22Rv1 (cell line): ENCODE measurements around the gene PLCB3.

Experiments
- CTCF ChIP-seq: fragments of 450-650 bp; IDR thresholded peaks from 2 replicates; pipeline ENCODE4 v1.5.1; 2017; ENCODE audit warnings: mild to moderate bottlenecking
- ZFX ChIP-seq: fragments of 450-650 bp; IDR thresholded peaks from 2 replicates; pipeline ENCODE4 v1.6.1; 2017; ENCODE audit warnings: antibody characterized with exemption, borderline replicate concordance

- TF ChIP-seq CTCF (no peak), ZFX (no peak)
These were observed 34.5 kb upstream of the PLCB3 start for GRCh38 chr11:64216879-64217278.
